CD8-positive, alpha-beta memory T cell (primary cell): ENCODE results near the gene TOR3A. TPM values are rescaled to one million over a fixed set of nuclear protein-coding genes. Genes with fewer than 3 reads are reported as not detected.
A peak's percentile ranks its signal among the peaks of the same experiment; 100 is the strongest.

Experiments used
- CTCF ChIA-PET: fragments of 350-600 bp; sonication (Branson Sonifier 250); formaldehyde crosslinking; loops from one replicate; lab custom pipeline; 2021; ENCODE audit warnings: antibody characterized with exemption; lab: Charles Lee
- POLR2A ChIA-PET: fragments of 350-600 bp; sonication (Branson Sonifier 250); formaldehyde crosslinking; loops from one replicate; lab custom pipeline; 2021; ENCODE audit warnings: antibody characterized with exemption; lab: Charles Lee
- DNase-seq, 5 donors: peaks; one replicate each; pipeline versions ENCODE4 v3.0.0 to v3.0.0-alpha.2; 2020 to 2022; ENCODE audit warnings: mixed read lengths in 1 of 5
- H3K27ac ChIP-seq: one replicate; pipeline ENCODE4 v1.7.0; 2013; ENCODE audit warnings: low read depth, mild to moderate bottlenecking, low read length, moderate library complexity
- H3K27me3 ChIP-seq: 2 replicates; pipeline ENCODE4 v1.7.0; 2013; ENCODE audit warnings: low read length, mild to moderate bottlenecking; ENCODE audit not compliant: insufficient read depth, poor library complexity, severe bottlenecking
- H3K36me3 ChIP-seq: 2 replicates; pipeline ENCODE4 v1.7.0; 2013; ENCODE audit warnings: mild to moderate bottlenecking, low read length, moderate library complexity; ENCODE audit not compliant: insufficient read depth
- H3K4me1 ChIP-seq: 2 replicates; pipeline ENCODE4 v1.7.0; 2013; ENCODE audit warnings: mild to moderate bottlenecking, low read length, moderate library complexity; ENCODE audit not compliant: insufficient read depth
- H3K4me3 ChIP-seq: 2 replicates; pipeline ENCODE4 v1.7.0; 2013; ENCODE audit warnings: mild to moderate bottlenecking, low read length
- H3K9me3 ChIP-seq: 2 replicates; pipeline ENCODE4 v1.7.0; 2013; ENCODE audit warnings: mild to moderate bottlenecking, low read length
- H3K27ac Mint-ChIP-seq, 8 donors: one replicate each; pipeline ENCODE4 v1.8.0; 2020 to 2021; ENCODE audit warnings: mixed read lengths in 8 of 8, mild to moderate bottlenecking in 6 of 8, inconsistent platforms in 3 of 8, moderate library complexity in 3 of 8
- H3K27me3 Mint-ChIP-seq, 2 donors: one replicate each; pipeline ENCODE4 v1.8.0; 2020 to 2021; ENCODE audit warnings: mixed read lengths in 2 of 2, mild to moderate bottlenecking in 1 of 2, moderate library complexity in 1 of 2
- H3K36me3 Mint-ChIP-seq, 3 donors: one replicate each; pipeline ENCODE4 v1.8.0; 2020 to 2021; ENCODE audit warnings: mixed read lengths in 3 of 3, inconsistent platforms in 1 of 3, mild to moderate bottlenecking in 1 of 3
- H3K4me1 Mint-ChIP-seq, 3 donors: one replicate each; pipeline ENCODE4 v1.8.0; 2020 to 2021; ENCODE audit warnings: mixed read lengths in 3 of 3, inconsistent platforms in 1 of 3, mild to moderate bottlenecking in 1 of 3
- H3K4me3 Mint-ChIP-seq, 7 donors: one replicate each; pipeline ENCODE4 v1.8.0; 2020 to 2021; ENCODE audit warnings: mixed read lengths in 7 of 7, mild to moderate bottlenecking in 6 of 7, moderate library complexity in 4 of 7, inconsistent platforms in 2 of 7
- H3K9me3 Mint-ChIP-seq, 5 donors: one replicate each; pipeline ENCODE4 v1.8.0; 2020 to 2022; ENCODE audit warnings: mixed read lengths in 5 of 5, mild to moderate bottlenecking in 3 of 5, moderate library complexity in 2 of 5, inconsistent platforms in 1 of 5
- polyA plus RNA-seq: library from polyadenylated mRNA; unstranded; fragments of 300-500 nt; fragmentation: Illumina TruSeq; gene quantifications from one replicate; pipeline ENCODE4 v1.2.3, GENCODE V29; 2021
- total RNA-seq, 2 experiments: library from RNA; stranded (reverse); gene quantifications; one replicate each; pipeline ENCODE4 v1.2.3, GENCODE V29; 2021

Gene TOR3A
- total and polyA plus RNA-seq, 3 experiments from 2014 or later, result 43.8 to 54.6 (median 48.5) TPM

- H3K4me3 Mint-ChIP-seq, result no peak overlapping the region
Measured at GRCh38 chr1:179143322-179143721, 61.5 kb downstream of the TOR3A start.

GRCh38 chr1:179144626-179145025 is 62.8 kb downstream of the TOR3A start:
- Histone ChIP-seq H3K4me1 (peaks cover 13% of the 10 kb centered on the region), H3K4me3 (no peak overlapping the region), H3K27ac (no peak overlapping the region), H3K36me3 (no peaks in the 10 kb centered on the region), H3K27me3 (no peaks in the 10 kb centered on the region), H3K9me3 (no peaks in the 10 kb centered on the region)
- Mint-ChIP-seq H3K9me3 (peaks cover 0 to 2% (median 0%) of the 10 kb centered on the region in 5 donors), H3K27me3 (peaks cover 0 to 1% of the 10 kb centered on the region in 2 donors), H3K4me1 (peaks cover 16 to 30% (median 29%) of the 10 kb centered on the region in 3 donors), H3K27ac (no peak overlapping the region), H3K4me3 (no peak overlapping the region), H3K36me3 (peaks cover 9 to 17% (median 17%) of the 10 kb centered on the region in 3 donors)
- no peak for DNase-seq
- CTCF ChIA-PET, result no interaction called here
- POLR2A ChIA-PET, result no interaction called here

More at GRCh38 chr1:179143322-179143721, 61.5 kb downstream of the TOR3A start:
- no peak overlapping the region for H3K27ac Mint-ChIP-seq
- H3K9me3 Mint-ChIP-seq, result no peaks in the 10 kb centered on the region
- H3K27me3 ChIP-seq, result no peaks in the 10 kb centered on the region
- DNase-seq, result no peak
- CTCF ChIA-PET, result no interaction called here
- H3K27me3 Mint-ChIP-seq, result peaks cover 0 to 1% of the 10 kb centered on the region in 2 donors
- H3K4me1 ChIP-seq, result peaks cover 13% of the 10 kb centered on the region
- H3K36me3 Mint-ChIP-seq, result peaks cover 0 to 14% (median 9%) of the 10 kb centered on the region in 3 donors
- no peaks in the 10 kb centered on the region for H3K36me3 ChIP-seq
- H3K9me3 ChIP-seq, result no peaks in the 10 kb centered on the region
- peaks cover 17 to 30% (median 29%) of the 10 kb centered on the region in 3 donors for H3K4me1 Mint-ChIP-seq
- POLR2A ChIA-PET, result no interaction called here
- H3K4me3 ChIP-seq, result no peak overlapping the region
- H3K27ac ChIP-seq, result no peak overlapping the region

- Histone ChIP-seq H3K27me3 (no peaks in the 10 kb centered on the region), H3K4me1 (peaks cover 13% of the 10 kb centered on the region), H3K36me3 (no peaks in the 10 kb centered on the region), H3K9me3 (no peaks in the 10 kb centered on the region), H3K27ac (no peak overlapping the region), H3K4me3 (no peak overlapping the region)
- no peak overlapping the region for H3K4me3 Mint-ChIP-seq
- H3K36me3 Mint-ChIP-seq, result peaks cover 14 to 21% (median 16%) of the 10 kb centered on the region in 3 donors
- peak overlapping the region in 1 of 8 donors; percentile 24 for H3K27ac Mint-ChIP-seq
- POLR2A ChIA-PET, result no interaction called here
- H3K27me3 Mint-ChIP-seq, result peaks cover 0 to 1% of the 10 kb centered on the region in 2 donors
- peaks cover 0 to 2% (median 0%) of the 10 kb centered on the region in 5 donors for H3K9me3 Mint-ChIP-seq
- peaks cover 16 to 29% (median 27%) of the 10 kb centered on the region in 3 donors for H3K4me1 Mint-ChIP-seq
- DNase-seq, result no peak
- CTCF ChIA-PET, result no interaction called here
Measured at GRCh38 chr1:179145521-179145920, 63.7 kb downstream of the TOR3A start.

Other genes with a start within 250 kb of the TOR3A start
- gene ANGPTL1, start 211.0 kb upstream of the TOR3A start, total RNA-seq, result not detected
- not detected for gene ANGPTL1, start 211.0 kb upstream of the TOR3A start, polyA plus RNA-seq
- gene FAM20B, start 56.2 kb upstream of the TOR3A start, total RNA-seq, result 10 to 100 TPM; 39.2 to 41.5 TPM
- gene FAM20B, start 56.2 kb upstream of the TOR3A start, polyA plus RNA-seq, result 11.4 TPM
- gene ABL2, start 147.6 kb downstream of the TOR3A start, total RNA-seq, result 1 to 10 TPM; 6.7 to 7.2 TPM
- gene ABL2, start 147.6 kb downstream of the TOR3A start, polyA plus RNA-seq, result 1.4 TPM
- gene SOAT1, start 211.7 kb downstream of the TOR3A start, total RNA-seq, result 10 to 100 TPM; 66.0 TPM
- gene SOAT1, start 211.7 kb downstream of the TOR3A start, polyA plus RNA-seq, result 85.6 TPM